HG02623 (cell line): ENCODE data around the gene KLHL42.
"Not testable (repeated sequence)": the region's sequence is repeated elsewhere in the genome, so short reads cannot be mapped to it uniquely, and the experiment has no call there.

Experiments
- ATAC-seq: cut with Tn5 transposase; IDR thresholded peaks from one replicate; pipeline ENCODE4 v1.9.1; 2021; ENCODE audit warnings: moderate library complexity; ENCODE audit not compliant: unreplicated experiment

Gene KLHL42

GRCh38 chr12:27814851-27815591 is 35.0 kb downstream of the KLHL42 start:
- no peak for ATAC-seq

GRCh38 chr12:27817766-27818165 is 37.7 kb downstream of the KLHL42 start:
- no peak for ATAC-seq

- ATAC-seq: no peak
Observed at GRCh38 chr12:27818401-27818918, 38.4 kb downstream of the KLHL42 start.

GRCh38 chr12:27820564-27820963 is 40.5 kb downstream of the KLHL42 start:
- no peak for ATAC-seq

- ATAC-seq: no peak
Observed at GRCh38 chr12:27821259-27821973, 41.4 kb downstream of the KLHL42 start.

GRCh38 chr12:27822076-27822712 is 42.2 kb downstream of the KLHL42 start:
- ATAC-seq: peak; percentile 68

GRCh38 chr12:27823038-27823437 is 43.0 kb downstream of the KLHL42 start:
- ATAC-seq: no peak

- ATAC-seq: peak; percentile 64
Observed at GRCh38 chr12:27824126-27824842, 44.3 kb downstream of the KLHL42 start.

GRCh38 chr12:27826076-27826475 is 46.0 kb downstream of the KLHL42 start:
- no peak for ATAC-seq

- ATAC-seq: no peak
Observed at GRCh38 chr12:27828196-27828595, 48.2 kb downstream of the KLHL42 start.

- ATAC-seq: no peak
Observed at GRCh38 chr12:27838543-27839185, 58.6 kb downstream of the KLHL42 start.

- no peak for ATAC-seq
Observed at GRCh38 chr12:27840229-27840999, 60.4 kb downstream of the KLHL42 start.

- no peak for ATAC-seq
Observed at GRCh38 chr12:27841392-27841882, 61.4 kb downstream of the KLHL42 start.

- no peak for ATAC-seq
Observed at GRCh38 chr12:27843714-27844245, 63.7 kb downstream of the KLHL42 start.

- no peak for ATAC-seq
Observed at GRCh38 chr12:27844366-27845090, 64.5 kb downstream of the KLHL42 start.

GRCh38 chr12:27845187-27845586 is 65.2 kb downstream of the KLHL42 start:
- ATAC-seq: no peak

GRCh38 chr12:27845706-27846105 is 65.7 kb downstream of the KLHL42 start:
- ATAC-seq: not testable (repeated sequence)

- not testable (repeated sequence) for ATAC-seq
Observed at GRCh38 chr12:27847293-27847692, 67.3 kb downstream of the KLHL42 start.

- no peak for ATAC-seq
Observed at GRCh38 chr12:27851311-27851710, 71.3 kb downstream of the KLHL42 start.
